ENCODE results near the gene COL23A1.
"Not testable (repeated sequence)": the region's sequence is repeated elsewhere in the genome, so short reads cannot be mapped to it uniquely, and the experiment has no call there.

The COL23A1 gene

DNA sequence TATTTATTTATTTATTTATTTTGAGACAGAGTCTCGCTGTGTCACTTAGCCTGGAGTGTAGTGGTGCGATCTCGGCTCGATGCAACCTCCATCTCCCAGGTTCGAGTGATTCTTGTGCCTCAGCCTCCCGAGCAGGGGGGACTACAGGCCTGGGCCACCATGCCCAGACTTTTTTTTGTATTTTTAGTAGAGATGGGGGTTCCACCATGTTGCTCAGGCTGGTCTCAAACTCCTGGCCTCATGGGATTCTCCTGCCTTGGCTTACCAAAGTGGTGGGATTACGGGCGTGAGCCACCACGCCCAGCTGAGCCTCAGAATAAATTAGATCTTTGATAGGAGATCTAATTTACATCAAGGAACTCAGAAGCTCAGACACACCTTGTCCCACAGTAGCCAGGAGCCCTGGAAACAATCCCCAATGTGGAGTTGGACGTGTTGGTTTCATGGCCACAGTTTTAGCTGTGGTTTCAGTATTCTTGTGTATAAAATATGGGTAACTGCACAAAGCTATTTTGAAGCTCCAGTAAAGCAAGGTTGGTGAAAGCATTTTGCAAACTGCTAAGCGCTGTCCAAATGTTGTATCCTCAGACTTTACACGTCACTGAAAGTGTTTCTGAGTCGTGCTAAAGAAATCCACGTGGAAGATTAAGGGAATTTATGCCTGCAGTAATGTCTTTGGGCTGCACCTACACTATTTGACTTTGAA, 388.8 kb downstream of the COL23A1 start:
- no peak for FAIRE-seq

DNA sequence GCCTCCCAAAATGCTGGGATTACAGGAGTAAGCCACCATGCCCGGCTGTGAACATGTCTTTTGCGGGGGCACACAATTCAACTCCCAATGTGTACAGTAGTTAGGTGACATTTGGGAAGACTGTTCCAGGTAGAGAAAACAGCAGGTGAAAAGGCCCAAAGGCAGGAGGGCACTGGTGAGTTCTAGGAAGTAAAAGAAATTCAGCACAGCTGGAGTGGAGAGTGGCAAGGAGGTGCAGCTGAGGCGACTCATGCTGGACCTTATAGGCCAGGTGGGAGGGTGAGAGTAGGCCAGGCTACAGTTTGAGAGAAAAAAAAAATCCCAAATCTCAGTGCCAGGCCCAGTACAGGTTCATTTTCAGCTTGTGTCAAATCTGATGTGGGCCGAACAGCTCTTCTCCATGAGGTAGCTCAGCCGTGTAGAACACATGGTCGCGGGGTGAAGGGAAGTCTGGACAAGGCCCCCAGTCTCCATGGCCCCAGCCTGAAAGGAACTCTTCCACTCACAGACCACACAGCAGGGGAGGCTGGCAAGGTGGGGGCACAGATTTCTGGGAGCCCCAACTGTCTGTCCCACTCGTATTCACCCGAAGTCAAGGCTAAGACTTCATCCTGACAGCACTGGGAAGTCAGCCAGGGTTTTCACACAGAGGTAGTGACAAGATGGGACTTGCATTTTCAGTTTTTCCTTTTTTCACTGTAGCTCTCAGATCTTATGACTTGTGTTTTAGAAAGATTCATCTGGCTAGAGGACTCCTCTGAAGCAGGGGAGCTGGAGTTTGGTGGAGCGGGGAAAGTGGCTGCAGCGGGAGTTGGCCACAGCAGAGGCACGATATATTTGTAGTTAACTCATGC, 390.4 kb downstream of the COL23A1 start:
- FAIRE-seq, result no peak

- FAIRE-seq, result no peak
Observed at GRCh38 chr5:178198706-178199105, 391.5 kb downstream of the COL23A1 start.

GRCh38 chr5:178198151-178198550, 392.0 kb downstream of the COL23A1 start:
- FAIRE-seq, result not testable (repeated sequence)

DNA sequence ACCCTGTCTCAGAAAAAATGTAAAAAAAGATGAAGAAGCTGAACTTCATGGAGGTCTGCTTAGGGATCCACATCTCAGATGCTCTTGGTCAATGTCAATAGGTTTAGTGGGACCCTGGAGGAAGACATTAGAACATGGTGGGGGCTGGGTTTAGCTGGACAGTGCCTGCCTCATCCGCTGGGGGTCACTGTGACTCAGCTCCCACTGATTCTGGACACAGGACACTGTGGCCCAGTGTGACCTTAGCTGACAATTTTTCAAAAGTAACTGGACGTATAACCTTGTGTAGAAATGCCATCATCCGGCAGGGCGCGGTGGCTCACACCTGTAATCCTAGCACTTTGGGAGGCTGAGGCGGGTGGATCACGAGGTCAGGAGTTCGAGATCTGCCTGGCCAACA, 393.2 kb downstream of the COL23A1 start:
- no peak for FAIRE-seq

- FAIRE-seq, result no peak
Observed at GRCh38 chr5:178196281-178196812, 393.8 kb downstream of the COL23A1 start.

DNA sequence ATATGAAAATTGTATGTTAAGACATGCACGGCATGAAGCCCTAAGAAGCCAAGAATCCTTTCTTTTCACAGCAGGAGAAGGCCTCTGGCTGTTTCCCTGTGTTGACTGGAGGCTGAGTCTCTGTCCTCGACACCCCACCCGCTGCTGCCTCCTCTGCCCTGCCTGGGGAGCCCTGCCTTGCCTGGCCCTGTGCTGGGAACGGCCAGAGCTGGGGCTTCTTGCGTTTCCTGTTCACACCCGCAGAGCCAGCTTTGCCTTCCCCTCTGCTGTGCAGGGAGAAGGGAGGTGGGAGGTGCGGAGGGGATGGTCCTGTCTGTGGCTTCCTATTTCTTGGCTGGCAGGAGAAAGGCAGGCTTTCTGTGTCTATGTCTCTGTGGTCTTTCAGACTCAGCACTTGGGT, 396.2 kb downstream of the COL23A1 start:
- no peak for FAIRE-seq

DNA sequence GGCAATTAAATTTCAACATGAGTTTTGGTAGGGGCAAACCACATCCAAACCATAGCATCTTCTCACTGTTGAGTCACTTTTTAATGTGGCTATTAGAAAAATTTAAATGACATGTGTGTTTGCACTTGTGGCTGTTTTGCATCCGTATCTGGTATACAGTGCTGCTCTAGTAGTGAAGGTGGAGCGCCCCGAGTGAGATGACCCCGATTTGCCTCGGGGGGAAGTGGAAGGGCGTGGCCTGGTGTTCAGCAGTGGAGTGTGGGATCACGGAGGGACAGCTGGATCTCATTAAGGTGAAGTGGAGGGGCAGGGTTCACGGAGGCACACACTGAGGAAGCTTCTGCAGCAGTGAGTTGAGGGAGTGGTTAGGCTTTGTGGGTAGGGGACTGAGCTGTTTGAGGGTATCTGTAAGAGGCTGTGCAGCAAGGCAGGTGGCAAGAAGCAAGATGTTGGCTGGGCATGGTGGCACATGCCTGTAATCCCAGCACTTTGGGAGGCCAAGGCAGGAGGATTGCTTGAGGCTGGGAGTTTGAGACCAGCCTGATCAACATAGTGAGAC, 396.9 kb downstream of the COL23A1 start:
- no peak for FAIRE-seq

DNA sequence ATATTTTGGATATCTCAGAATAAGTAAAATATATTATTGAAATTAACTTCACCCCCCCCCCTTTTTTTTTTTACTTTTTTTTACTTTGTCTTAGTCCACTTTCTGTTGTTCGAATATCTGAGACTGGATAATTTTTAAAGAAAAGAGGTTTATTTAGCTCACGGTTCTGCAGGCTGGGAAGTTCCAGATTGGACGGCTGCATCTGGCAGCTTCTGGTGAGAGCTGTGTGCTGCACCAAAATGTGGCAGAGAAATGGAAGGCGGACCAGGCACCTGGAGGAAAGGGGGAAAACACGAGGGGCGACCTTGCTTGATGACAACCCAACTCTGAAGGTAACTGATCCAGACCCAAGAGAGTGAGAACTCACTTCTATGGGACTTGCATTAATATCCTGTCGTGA, 397.4 kb downstream of the COL23A1 start:
- FAIRE-seq, result no peak

GRCh38 chr5:178192244-178192643, 397.9 kb downstream of the COL23A1 start:
- no peak for FAIRE-seq

GRCh38 chr5:178191661-178192060, 398.5 kb downstream of the COL23A1 start:
- FAIRE-seq, result no peak

GRCh38 chr5:178189433-178189832, 400.8 kb downstream of the COL23A1 start:
- FAIRE-seq, result no peak

Data from G401.6 (cell line).